ENCODE measurements around the gene TET3. TPM values are rescaled to one million over a fixed set of nuclear protein-coding genes. Genes with fewer than 3 reads are reported as not detected.

Gene TET3
- total RNA-seq, result 1.7 and 2.8 TPM in 2 replicates

DNA sequence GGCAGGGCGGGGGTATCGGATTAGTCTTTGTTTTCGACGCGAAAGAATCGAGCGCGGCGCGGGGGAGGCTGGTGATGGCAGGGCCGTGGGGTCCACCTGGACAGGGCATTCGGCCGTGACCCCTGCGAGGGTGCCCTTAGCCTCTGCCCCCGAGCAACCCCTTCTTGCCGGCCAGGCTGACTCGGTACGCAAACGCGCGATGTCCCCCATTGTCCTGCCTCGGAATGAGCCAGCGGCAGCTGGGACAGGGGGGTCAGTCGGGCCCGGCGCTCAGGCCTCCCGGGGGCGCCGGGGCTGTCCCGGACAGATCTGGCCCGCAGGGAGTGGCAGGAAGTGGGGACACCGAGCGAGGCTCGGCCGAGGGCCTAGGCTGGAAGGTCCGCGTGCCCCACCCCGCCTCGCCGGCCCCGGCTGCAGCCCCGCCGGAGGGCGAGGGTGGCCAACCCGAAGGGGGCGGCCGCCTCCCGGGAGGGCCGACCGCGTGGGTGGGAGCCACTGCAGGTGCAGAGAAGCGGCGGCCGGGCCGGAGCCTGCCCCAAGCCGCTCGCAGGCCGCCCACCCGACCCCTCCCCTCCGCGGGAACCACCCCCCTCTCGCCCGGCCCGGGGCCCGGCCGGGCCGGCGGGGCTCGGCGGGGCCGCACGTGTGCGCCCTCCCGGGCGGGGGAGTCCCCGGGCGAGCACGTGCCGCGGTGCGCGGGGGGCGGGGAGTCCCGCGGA, at the start of gene TET3:
TET3 (plus strand) TSS at position 708 of the 719 bp plus-strand sequence. CDS start 1,494 bp downstream, outside the sequence.

Other genes with a start within 250 kb of the TET3 start
- 19.1 and 19.5 TPM in 2 replicates for gene TPRKB, start 247.6 kb upstream of the TET3 start, total RNA-seq
- gene DUSP11, start 204.8 kb upstream of the TET3 start, total RNA-seq, result 17.0 and 23.8 TPM in 2 replicates
- gene C2orf78, start 200.7 kb upstream of the TET3 start, total RNA-seq, result not detected in 2 replicates
- 17.0 and 18.7 TPM in 2 replicates for gene STAMBP, start 155.9 kb upstream of the TET3 start, total RNA-seq
- gene ACTG2, start 91.9 kb upstream of the TET3 start, total RNA-seq, result 0.60 and 0.95 TPM in 2 replicates
- gene DGUOK, start 58.0 kb upstream of the TET3 start, total RNA-seq, result 21.6 and 35.6 TPM in 2 replicates
- gene BOLA3, start 163.0 kb downstream of the TET3 start, total RNA-seq, result 14.5 and 24.0 TPM in 2 replicates
- 37.4 and 58.3 TPM in 2 replicates for gene MOB1A, start 194.0 kb downstream of the TET3 start, total RNA-seq
- gene MTHFD2, start 213.7 kb downstream of the TET3 start, total RNA-seq, result 29.0 and 69.7 TPM in 2 replicates